Gastrocnemius medialis (tissue), 4 donors: ENCODE measurements around the gene TAPT1. TPM values are rescaled to one million over a fixed set of nuclear protein-coding genes. Genes with fewer than 3 reads are reported as not detected.

Experiments
- ATAC-seq, 2 donors: fragments of 150-250 bp; one replicate each; pipeline ENCODE4 v1.9.1; 2016
- DNase-seq, 2 donors: peaks; one replicate each; pipeline ENCODE4 v3.0.0-alpha.2; 2019
- H3K27ac ChIP-seq, 4 donors: fragments of 200-600 bp; sonication (generic); 1 replicate in 1 of 4; 2 replicates in 3 of 4; pipeline ENCODE4 v1.5.1; 2016 to 2018; ENCODE audit warnings: mild to moderate bottlenecking in 2 of 4, moderate library complexity in 1 of 4
- H3K27me3 ChIP-seq, 3 donors: fragments of 200-600 bp; sonication (generic) in 2 of 3; 1 replicate in 1 of 3; 2 replicates in 2 of 3; pipeline versions ENCODE4 v1.5.1 to v1.6.0; 2016 to 2019; ENCODE audit warnings: mild to moderate bottlenecking in 1 of 3, moderate library complexity in 1 of 3
- H3K36me3 ChIP-seq, 2 donors: fragments of 200-600 bp; sonication (generic) in 1 of 2; one replicate each; pipeline ENCODE4 v1.5.1; 2017 to 2018
- H3K4me1 ChIP-seq, 2 donors: fragments of 200-600 bp; sonication (generic) in 1 of 2; one replicate each; pipeline ENCODE4 v1.5.1; 2016 to 2017; ENCODE audit warnings: mild to moderate bottlenecking in 2 of 2
- H3K4me3 ChIP-seq, 4 donors: fragments of 200-600 bp; sonication (generic) in 3 of 4; 1 replicate in 1 of 4; 2 replicates in 3 of 4; pipeline ENCODE4 v1.5.1; 2016 to 2019; ENCODE audit warnings: mild to moderate bottlenecking in 2 of 4
- H3K9me3 ChIP-seq, 3 donors: fragments of 200-600 bp; sonication (generic) in 2 of 3; 1 replicate in 1 of 3; 2 replicates in 2 of 3; pipeline ENCODE4 v1.5.1; 2016 to 2019
- POLR2A ChIP-seq, 2 donors: fragments of 450-650 bp; IDR thresholded peaks; one replicate each; pipeline ENCODE4 v1.6.1; 2017; ENCODE audit warnings: antibody characterized with exemption in 2 of 2, mild to moderate bottlenecking in 2 of 2, moderate library complexity in 2 of 2
- in situ Hi-C, 4 donors: fragments of 200-750 bp; cut with MboI; loops; one replicate each; pipeline versions ENCODE4 v1.15.0 to v1.8.0; 2017; ENCODE audit warnings: low sequenced_read_pairs in 4 of 4
- intact Hi-C: fragments of 100-400 bp; cut with DNase I; formaldehyde crosslinking; loops from one replicate; pipeline ENCODE4 v1.15.1; 2023; ENCODE audit warnings: low total_unique reads
- total RNA-seq, 4 donors: library from RNA; depleted of rRNA; stranded (reverse); fragments of >200 nt; gene quantifications; one replicate each; pipeline versions ENCODE4 v1.1.0 to v1.2.3, GENCODE V29; 2016
- TF ChIP-seq, protein P1 (sequence below), 5 experiments: fragments of 450-650 bp in 3 of 5; fragments of 200-600 bp in 2 of 5; sonication (generic) in 2 of 5; IDR thresholded peaks in 4 of 5; conservative IDR thresholded peaks in 1 of 5; 1 replicate in 4 of 5; 2 replicates in 1 of 5; pipeline ENCODE4 v1.5.1; 2016 to 2019; ENCODE audit warnings: antibody characterized with exemption in 5 of 5, mild to moderate bottlenecking in 3 of 5, moderate library complexity in 3 of 5

Gene TAPT1
- total RNA-seq, 4 donors from 2014 or later: 29.5 to 44.1 (median 40.8) TPM

DNA sequence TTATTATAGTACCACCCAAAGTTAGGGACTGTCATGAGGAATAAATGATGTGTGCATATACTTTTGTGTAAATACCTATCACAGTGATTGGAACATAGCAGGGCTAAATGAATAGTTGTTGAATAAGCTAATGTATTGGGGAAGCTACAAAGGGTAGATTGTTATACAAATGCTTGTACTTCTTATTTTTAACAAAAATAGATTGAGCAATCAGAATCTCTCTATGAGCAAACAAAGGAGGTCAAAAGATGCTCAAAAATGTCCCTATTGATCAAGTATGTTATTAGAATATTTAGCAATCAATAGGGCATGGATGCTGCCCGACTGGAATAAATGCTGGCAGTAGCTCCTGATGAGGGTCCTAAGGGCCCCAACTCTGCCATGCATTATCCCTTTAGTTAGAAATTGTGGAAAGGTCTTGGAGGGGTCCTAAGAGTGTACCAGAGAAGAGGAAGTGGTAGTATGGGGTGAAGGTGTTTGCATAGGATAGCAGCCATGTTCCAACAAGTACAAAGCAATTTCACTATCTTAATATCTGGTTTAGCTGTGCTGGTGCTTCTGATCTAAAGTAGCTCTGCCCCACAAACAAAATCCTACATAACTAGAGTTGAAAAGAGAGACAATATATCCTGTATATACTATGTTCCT is 33.1 kb upstream of the TAPT1 start:
- H3K27me3 ChIP-seq: no peaks in the 10 kb centered on the region
- in situ Hi-C loops: loop anchor here in 2 of 4 donors (5.0 to 25.0 kb wide), 2 partner anchors 227 to 447 kb away; no protein-coding TSS in a partner anchor
- TF ChIP-seq, protein P1, sequence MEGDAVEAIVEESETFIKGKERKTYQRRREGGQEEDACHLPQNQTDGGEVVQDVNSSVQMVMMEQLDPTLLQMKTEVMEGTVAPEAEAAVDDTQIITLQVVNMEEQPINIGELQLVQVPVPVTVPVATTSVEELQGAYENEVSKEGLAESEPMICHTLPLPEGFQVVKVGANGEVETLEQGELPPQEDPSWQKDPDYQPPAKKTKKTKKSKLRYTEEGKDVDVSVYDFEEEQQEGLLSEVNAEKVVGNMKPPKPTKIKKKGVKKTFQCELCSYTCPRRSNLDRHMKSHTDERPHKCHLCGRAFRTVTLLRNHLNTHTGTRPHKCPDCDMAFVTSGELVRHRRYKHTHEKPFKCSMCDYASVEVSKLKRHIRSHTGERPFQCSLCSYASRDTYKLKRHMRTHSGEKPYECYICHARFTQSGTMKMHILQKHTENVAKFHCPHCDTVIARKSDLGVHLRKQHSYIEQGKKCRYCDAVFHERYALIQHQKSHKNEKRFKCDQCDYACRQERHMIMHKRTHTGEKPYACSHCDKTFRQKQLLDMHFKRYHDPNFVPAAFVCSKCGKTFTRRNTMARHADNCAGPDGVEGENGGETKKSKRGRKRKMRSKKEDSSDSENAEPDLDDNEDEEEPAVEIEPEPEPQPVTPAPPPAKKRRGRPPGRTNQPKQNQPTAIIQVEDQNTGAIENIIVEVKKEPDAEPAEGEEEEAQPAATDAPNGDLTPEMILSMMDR (IDR thresholded peaks at IDR 0.05 in 4 of 5, conservative IDR thresholded peaks at IDR 0.05 in 1 of 5): no peak
- no peak for TF ChIP-seq POLR2A (IDR thresholded peaks at IDR 0.05)
- H3K4me1 ChIP-seq: no peaks in the 10 kb centered on the region
- no peaks in the 10 kb centered on the region for H3K9me3 ChIP-seq
- no peaks in the 10 kb centered on the region for H3K36me3 ChIP-seq
- no peak overlapping the region for H3K27ac ChIP-seq
- intact Hi-C loops: no loop called here
- DNase-seq (no peak), ATAC-seq (no peak)
- H3K4me3 ChIP-seq: no peak overlapping the region

DNA sequence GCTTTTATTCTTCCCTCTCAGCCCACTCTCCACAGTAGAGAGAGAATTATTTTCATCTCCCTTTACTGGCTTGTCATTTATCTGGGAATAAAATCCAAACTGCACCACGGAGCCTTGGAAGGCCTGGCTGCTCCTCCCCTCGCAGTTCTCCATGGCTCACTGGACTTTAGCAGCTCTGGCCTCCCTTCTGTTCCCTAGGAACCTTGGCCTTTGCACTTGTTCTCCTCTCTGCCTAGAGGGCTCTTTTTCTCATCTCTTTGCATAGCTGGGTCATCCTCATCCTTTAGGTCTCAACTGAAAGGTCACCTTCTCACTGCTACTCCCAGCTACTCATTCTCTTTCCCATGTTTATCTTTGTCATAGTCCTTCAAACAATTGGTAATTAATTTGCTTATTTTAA is 31.3 kb upstream of the TAPT1 start:
- intact Hi-C loops (no loop called here), in situ Hi-C loops (loop anchor here in 2 of 4 donors (5.0 to 25.0 kb wide), 2 partner anchors 225 to 445 kb away; no protein-coding TSS in a partner anchor)
- Histone ChIP-seq H3K36me3 (no peaks in the 10 kb centered on the region), H3K9me3 (no peaks in the 10 kb centered on the region), H3K4me3 (no peak overlapping the region), H3K27me3 (no peaks in the 10 kb centered on the region), H3K27ac (no peak overlapping the region), H3K4me1 (no peaks in the 10 kb centered on the region)
- no peak for ATAC-seq
- no peak for TF ChIP-seq POLR2A (IDR thresholded peaks at IDR 0.05)
- TF ChIP-seq, protein P1 (IDR thresholded peaks at IDR 0.05 in 4 of 5, conservative IDR thresholded peaks at IDR 0.05 in 1 of 5): no peak
- DNase-seq: no peak

DNA sequence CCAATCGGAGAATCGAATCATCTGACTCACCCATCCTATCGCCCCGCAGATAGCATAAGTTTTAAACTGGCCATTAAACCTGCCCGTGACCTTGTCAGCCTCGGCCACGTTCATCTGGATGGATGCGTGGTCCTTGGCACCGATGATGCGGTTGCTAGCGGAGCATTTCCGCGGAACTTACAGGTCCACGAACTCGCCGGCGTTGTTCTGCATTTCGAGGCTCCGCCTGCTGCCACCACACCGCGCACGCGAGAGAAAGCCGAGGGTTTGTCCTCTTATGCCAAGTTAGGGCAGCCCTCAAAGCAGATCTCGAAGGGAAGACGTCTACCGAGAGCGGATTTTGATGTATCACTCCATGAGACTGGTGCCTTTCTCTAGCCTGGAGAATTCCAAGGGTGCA is 30.1 kb upstream of the TAPT1 start:
- H3K4me1 ChIP-seq: no peaks in the 10 kb centered on the region
- intact Hi-C loops: no loop called here
- ATAC-seq (no peak), DNase-seq (no peak)
- TF ChIP-seq, protein P1 (IDR thresholded peaks at IDR 0.05 in 4 of 5, conservative IDR thresholded peaks at IDR 0.05 in 1 of 5): no peak
- TF ChIP-seq POLR2A (IDR thresholded peaks at IDR 0.05): no peak
- H3K27ac ChIP-seq: no peak overlapping the region
- H3K9me3 ChIP-seq: no peaks in the 10 kb centered on the region
- H3K36me3 ChIP-seq: no peaks in the 10 kb centered on the region
- in situ Hi-C loops: loop anchor here in 2 of 4 donors (5.0 to 25.0 kb wide), 2 partner anchors 224 to 444 kb away; no protein-coding TSS in a partner anchor
- no peak overlapping the region for H3K4me3 ChIP-seq
- H3K27me3 ChIP-seq: no peaks in the 10 kb centered on the region

DNA sequence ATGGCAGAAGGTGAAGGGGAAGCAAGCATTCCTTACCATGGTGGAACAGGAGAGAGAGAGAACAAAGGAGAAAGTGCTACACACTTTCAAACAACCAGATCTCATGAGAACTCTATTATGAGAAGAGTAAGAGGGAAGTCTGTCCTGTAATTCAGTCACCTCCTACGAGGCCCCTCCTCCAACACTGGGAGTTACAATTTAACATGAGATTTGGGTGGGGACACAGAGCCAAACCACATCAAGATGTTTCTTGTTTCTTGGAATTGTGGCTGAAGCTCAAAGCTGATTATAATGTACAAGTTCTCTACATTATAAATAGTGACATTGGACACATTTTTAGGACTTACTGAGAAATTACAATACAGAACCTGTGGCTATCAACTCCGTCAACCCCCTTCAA is 29.5 kb upstream of the TAPT1 start:
- intact Hi-C loops: no loop called here

More for the DNA sequence above, 29.5 kb upstream of the TAPT1 start:
- no peak for TF ChIP-seq POLR2A (IDR thresholded peaks at IDR 0.05)
- TF ChIP-seq, protein P1 (IDR thresholded peaks at IDR 0.05 in 4 of 5, conservative IDR thresholded peaks at IDR 0.05 in 1 of 5): no peak
- H3K27me3 ChIP-seq: no peaks in the 10 kb centered on the region
- no peaks in the 10 kb centered on the region for H3K9me3 ChIP-seq
- in situ Hi-C loops: loop anchor here in 2 of 4 donors (5.0 to 25.0 kb wide), 2 partner anchors 223 to 443 kb away; no protein-coding TSS in a partner anchor
- DNase-seq (no peak), ATAC-seq (no peak)
- H3K4me1 ChIP-seq: no peaks in the 10 kb centered on the region
- no peak overlapping the region for H3K4me3 ChIP-seq
- no peak overlapping the region for H3K27ac ChIP-seq
- no peaks in the 10 kb centered on the region for H3K36me3 ChIP-seq
